ENCODE data around the gene PNKD.

- no peak for TF ChIP-seq CTCF (conservative IDR thresholded peaks at IDR 0.05; ENCODE audit: low read depth, low read length)
- no peak for TF ChIP-seq EZH2 (IDR thresholded peaks at IDR 0.05; ENCODE audit: low read length, unreplicated experiment)
- TF ChIP-seq EZH2phosphoT487 (IDR thresholded peaks at IDR 0.05; ENCODE audit: borderline replicate concordance, low read length) = no peak
Measured at GRCh38 chr2:218228366-218229090, 41.8 kb upstream of the PNKD start.
